Kidney (tissue), 14 donors: ENCODE data around the gene ZBTB32. TPM values are rescaled to one million over a fixed set of nuclear protein-coding genes. Genes with fewer than 3 reads are reported as not detected.

Source experiments
- DNase-seq, 5 donors: peaks; one replicate each; pipeline ENCODE4 v3.0.0-alpha.2; 2013 to 2020
- FAIRE-seq: peaks from 2 replicates; lab custom pipeline; 2012; peaks lifted over from hg19 to GRCh38; lab: Jason Lieb, UNC
- H3K27ac ChIP-seq, 2 donors: one replicate each; pipeline ENCODE4 v1.7.0; 2013; ENCODE audit warnings: low read depth in 2 of 2, low read length in 2 of 2, inconsistent platforms in 1 of 2
- H3K27me3 ChIP-seq: one replicate; pipeline ENCODE4 v1.7.1; 2013; ENCODE audit warnings: low read length, inconsistent platforms; ENCODE audit not compliant: control insufficient read depth, insufficient read depth
- H3K36me3 ChIP-seq, 3 donors: one replicate each; pipeline versions ENCODE4 v1.7.0 to v1.7.1; 2013; ENCODE audit warnings: low read length in 3 of 3, control low read depth in 1 of 3, inconsistent platforms in 1 of 3; ENCODE audit not compliant: insufficient read depth in 3 of 3, control insufficient read depth in 2 of 3
- H3K4me1 ChIP-seq, 3 donors: one replicate each; pipeline versions ENCODE4 v1.7.0 to v1.7.1; 2013; ENCODE audit warnings: low read length in 3 of 3, inconsistent platforms in 1 of 3, low read depth in 1 of 3; ENCODE audit not compliant: control insufficient read depth in 2 of 3, insufficient read depth in 2 of 3
- H3K4me3 ChIP-seq, 3 donors: one replicate each; pipeline versions ENCODE4 v1.7.0 to v1.8.1; 2013; ENCODE audit warnings: low read length in 3 of 3, control low read depth in 1 of 3, inconsistent platforms in 1 of 3
- H3K9ac ChIP-seq, 3 donors: one replicate each; pipeline versions ENCODE4 v1.7.0 to v1.7.1; 2013; ENCODE audit warnings: low read length in 3 of 3, control low read depth in 1 of 3, inconsistent platforms in 1 of 3
- H3K9me3 ChIP-seq, 3 donors: one replicate each; pipeline versions ENCODE4 v1.7.0 to v1.7.1; 2013; ENCODE audit warnings: low read length in 3 of 3, control low read depth in 1 of 3, inconsistent platforms in 1 of 3; ENCODE audit not compliant: control insufficient read depth in 2 of 3, insufficient read depth in 1 of 3
- intact Hi-C: fragments of 100-400 bp; cut with DNase I; formaldehyde crosslinking; loops from one replicate; pipeline ENCODE4 v1.11.1; 2022
- polyA plus RNA-seq: library from polyadenylated mRNA; stranded (reverse); fragments of 350-450 nt; fragmentation: Illumina TruSeq; extraction: RNeasy Lipid Tissue Mini Kit (QIAGEN cat#74804); gene quantifications from one replicate; pipeline ENCODE4 v1.2.3, GENCODE V29; 2014; ENCODE audit warnings: low read depth, low replicate concordance; ENCODE audit not compliant: insufficient read depth
- total RNA-seq: library from RNA; stranded (reverse); fragmentation: NEBNext Ultra II Directional; extraction: Animal tissue kit (Norgen Biotek cat#: 25700); gene quantifications from one replicate; pipeline ENCODE4 v1.2.1, GENCODE V29; 2021
- TF ChIP-seq, protein P1 (sequence below): IDR thresholded peaks from 3 replicates; pipeline ENCODE4 v1.5.1; 2012; ENCODE audit warnings: mild to moderate bottlenecking, moderate library complexity, borderline replicate concordance; ENCODE audit not compliant: insufficient read depth; ENCODE audit errors: extremely low read depth
- donor health status: control.
- donor health status: control.
- donor health status: control.
- donor health status: control.
- donor health status: control.
- donor health status: DM: yes; HTN: yes; CAD: no.
- donor health status: Normal renal cell carcinoma (clear cell type).

ZBTB32 gene
- total and polyA plus RNA-seq, 2 donors from 2014 or later, result 1.8 TPM; not detected in 1

DNA sequence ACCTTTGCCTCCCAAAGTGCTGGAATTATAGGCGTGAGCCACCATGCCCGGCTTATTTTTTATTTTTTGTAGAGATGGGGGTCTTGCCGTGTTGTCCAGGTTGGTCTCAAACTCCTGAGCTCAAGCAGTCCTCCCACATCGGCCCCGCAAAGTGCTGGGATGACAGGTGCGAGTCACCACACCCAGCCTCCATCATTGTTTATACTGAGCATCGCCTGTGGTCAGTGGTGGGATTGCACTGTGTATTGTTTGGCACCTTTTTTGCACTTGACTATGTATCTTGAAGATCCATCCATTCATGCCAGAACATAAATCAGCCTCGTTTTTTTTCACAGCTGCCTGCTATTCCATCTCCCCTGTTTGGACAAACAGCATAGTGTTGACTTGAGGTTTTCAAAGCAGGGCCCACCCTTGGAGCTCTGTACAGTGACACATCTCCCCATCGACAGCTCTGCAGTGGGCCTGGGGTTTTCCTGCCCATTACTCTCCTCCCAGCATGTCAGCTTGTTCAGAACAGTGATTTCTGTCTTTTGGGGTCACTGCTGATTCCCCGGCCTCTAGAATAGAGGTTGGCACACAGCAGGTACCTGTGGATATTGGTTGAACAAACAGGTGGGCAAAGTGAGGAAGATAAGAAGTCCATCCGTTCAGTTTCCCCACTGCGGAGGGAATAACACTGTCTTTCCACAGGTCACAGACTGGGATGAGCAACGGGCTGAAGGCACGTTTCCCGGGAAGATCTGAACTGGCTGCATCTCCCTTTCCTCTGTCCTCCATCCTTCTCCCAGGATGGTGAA, 46.3 kb upstream of the ZBTB32 start:
- Histone ChIP-seq H3K4me1 (no peaks in the 10 kb centered on the region), H3K27ac (no peak overlapping the region), H3K9ac (no peak overlapping the region), H3K9me3 (no peaks in the 10 kb centered on the region), H3K4me3 (no peak overlapping the region), H3K27me3 (no peaks in the 10 kb centered on the region), H3K36me3 (peaks cover 4 to 25% (median 25%) of the 10 kb centered on the region in 3 donors)
- intact Hi-C loops, result no loop called here
- TF ChIP-seq, protein P1, sequence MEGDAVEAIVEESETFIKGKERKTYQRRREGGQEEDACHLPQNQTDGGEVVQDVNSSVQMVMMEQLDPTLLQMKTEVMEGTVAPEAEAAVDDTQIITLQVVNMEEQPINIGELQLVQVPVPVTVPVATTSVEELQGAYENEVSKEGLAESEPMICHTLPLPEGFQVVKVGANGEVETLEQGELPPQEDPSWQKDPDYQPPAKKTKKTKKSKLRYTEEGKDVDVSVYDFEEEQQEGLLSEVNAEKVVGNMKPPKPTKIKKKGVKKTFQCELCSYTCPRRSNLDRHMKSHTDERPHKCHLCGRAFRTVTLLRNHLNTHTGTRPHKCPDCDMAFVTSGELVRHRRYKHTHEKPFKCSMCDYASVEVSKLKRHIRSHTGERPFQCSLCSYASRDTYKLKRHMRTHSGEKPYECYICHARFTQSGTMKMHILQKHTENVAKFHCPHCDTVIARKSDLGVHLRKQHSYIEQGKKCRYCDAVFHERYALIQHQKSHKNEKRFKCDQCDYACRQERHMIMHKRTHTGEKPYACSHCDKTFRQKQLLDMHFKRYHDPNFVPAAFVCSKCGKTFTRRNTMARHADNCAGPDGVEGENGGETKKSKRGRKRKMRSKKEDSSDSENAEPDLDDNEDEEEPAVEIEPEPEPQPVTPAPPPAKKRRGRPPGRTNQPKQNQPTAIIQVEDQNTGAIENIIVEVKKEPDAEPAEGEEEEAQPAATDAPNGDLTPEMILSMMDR, result no peak
- no peak for DNase-seq
- FAIRE-seq, result no peak

- TF ChIP-seq, protein P1, result no peak
- Histone ChIP-seq H3K36me3 (peaks cover 0 to 14% (median 12%) of the 10 kb centered on the region in 3 donors), H3K27me3 (no peaks in the 10 kb centered on the region), H3K9me3 (no peaks in the 10 kb centered on the region), H3K4me3 (no peak overlapping the region), H3K9ac (no peak overlapping the region), H3K4me1 (no peaks in the 10 kb centered on the region), H3K27ac (no peak overlapping the region)
- FAIRE-seq, result no peak
- DNase-seq, result no peak
- intact Hi-C loops, result no loop called here
These were observed 42.4 kb upstream of the ZBTB32 start for GRCh38 chr19:35661995-35662340.

GRCh38 chr19:35663981-35664380, 40.4 kb upstream of the ZBTB32 start:
- H3K36me3 ChIP-seq, result peaks cover 0 to 2% (median 0%) of the 10 kb centered on the region in 3 donors
- no peaks in the 10 kb centered on the region for H3K27me3 ChIP-seq
- TF ChIP-seq, protein P1, result no peak
- H3K27ac ChIP-seq, result no peak overlapping the region
- H3K4me1 ChIP-seq, result no peaks in the 10 kb centered on the region
- intact Hi-C loops, result no loop called here
- no peak overlapping the region for H3K4me3 ChIP-seq
- H3K9me3 ChIP-seq, result no peaks in the 10 kb centered on the region
- DNase-seq, result no peak
- H3K9ac ChIP-seq, result no peak overlapping the region
- no peak for FAIRE-seq
